NB4 (cell line): Measurements from ENCODE around the gene FGF19.

ENCODE experiments used
- DNase-seq: peaks from one replicate; pipeline ENCODE4 v3.0.0; 2010; ENCODE audit warnings: low read depth
- H3K4me3 ChIP-seq: one replicate; pipeline ENCODE4 v1.5.1; 2011; ENCODE audit warnings: mild to moderate bottlenecking, low read depth, low read length, moderate library complexity
- CTCF ChIP-seq: IDR thresholded peaks from one replicate; pipeline ENCODE4 v1.5.1; 2012; ENCODE audit warnings: low read depth, low read length
- MAX ChIP-seq: IDR thresholded peaks from 2 replicates; pipeline ENCODE4 v1.6.1; 2011; ENCODE audit warnings: low read depth, low read length
- MYC ChIP-seq: IDR thresholded peaks from 2 replicates; pipeline ENCODE4 v1.6.1; 2011; ENCODE audit warnings: low read depth, low read length
- POLR2A ChIP-seq: IDR thresholded peaks from 2 replicates; pipeline ENCODE4 v1.6.1; 2011; ENCODE audit warnings: mild to moderate bottlenecking; ENCODE audit not compliant: insufficient read length; ENCODE audit errors: extremely low read depth

Gene FGF19

GRCh38 chr11:69674886-69675714 lies 28.7 kb downstream of the FGF19 start, which contains the start of gene LTO1:
TSS of gene LTO1 (minus strand) at chr11:69675353. CDS start at chr11:69675239, 114 bp downstream.
- peak; percentile 96 for DNase-seq
- TF ChIP-seq MAX, result peak; percentile 74
- TF ChIP-seq CTCF, result no peak
- TF ChIP-seq POLR2A, result peak; percentile 51
- peak; percentile 74 for TF ChIP-seq MYC
- peak within 1 kb of the TSS; percentile 94 for H3K4me3 ChIP-seq

- H3K4me3 ChIP-seq, result peak overlapping the region; percentile 94
- TF ChIP-seq POLR2A (no peak), MYC (peak; percentile 15; the same call in 1 of the 2 replicates), CTCF (no peak), MAX (no peak)
- peak; percentile 56 for DNase-seq
Measured at GRCh38 chr11:69674267-69674885, 29.4 kb downstream of the FGF19 start.

- H3K4me3 ChIP-seq, result no peak overlapping the region
- DNase-seq, result no peak
- TF ChIP-seq MYC, result no peak
- TF ChIP-seq CTCF, result no peak
- no peak for TF ChIP-seq POLR2A
- no peak for TF ChIP-seq MAX
Measured at GRCh38 chr11:69671734-69672465, 31.9 kb downstream of the FGF19 start.

- H3K4me3 ChIP-seq, result no peak overlapping the region
- peak; percentile 86 for DNase-seq
- TF ChIP-seq MAX (peak; percentile 46), POLR2A (no peak), MYC (peak; percentile 26; the same call in 1 of the 2 replicates), CTCF (peak; percentile 95)
Measured at GRCh38 chr11:69670158-69670845, 33.5 kb downstream of the FGF19 start.

GRCh38 chr11:69669486-69669885 lies 34.3 kb downstream of the FGF19 start:
- H3K4me3 ChIP-seq, result no peak overlapping the region
- no peak for DNase-seq
- TF ChIP-seq MYC (no peak), MAX (no peak), CTCF (no peak)
